ENCODE measurements around the gene COPS3. TPM values are rescaled to one million over a fixed set of nuclear protein-coding genes. Genes with fewer than 3 reads are reported as not detected.

COPS3 gene
- total and polyA plus RNA-seq, 2 of the 4 experiments (the other 2 are of a cell fraction): 71.4 to 144 TPM

DNA sequence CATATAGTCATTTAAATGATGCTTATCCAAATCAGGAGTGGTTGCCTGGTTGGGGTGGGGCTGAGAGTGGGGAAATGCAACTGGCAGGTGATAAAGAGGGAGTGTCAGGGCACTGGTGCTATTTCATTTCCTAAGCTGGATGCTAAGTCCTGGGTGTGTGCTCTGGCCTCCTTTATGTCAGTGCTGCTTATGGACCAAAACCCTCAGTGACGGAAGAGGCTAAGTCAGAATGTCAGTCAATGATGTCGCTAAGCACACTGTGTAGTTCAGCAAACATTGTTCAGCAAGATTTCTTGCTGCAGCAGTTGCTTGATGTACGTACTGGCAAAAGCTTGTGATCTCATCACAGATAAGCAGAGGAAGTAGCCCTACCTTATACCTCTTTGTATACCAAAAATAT is 27.6 kb downstream of the COPS3 start:
- Histone ChIP-seq H3K18ac (ENCODE audit: low read depth, low read length) (no peak overlapping the region), H2BK5ac (ENCODE audit: low read depth, low read length, poor library complexity, severe bottlenecking) (no peak overlapping the region), H2BK20ac (ENCODE audit: low read depth, low read length) (no peak overlapping the region), H4K20me1 (ENCODE audit: insufficient read depth, low read length) (no peaks in the 10 kb centered on the region), H2AFZ (replicated peaks; ENCODE audit: low read length, poor library complexity) (no peak overlapping the region), H3K4ac (ENCODE audit: low read depth, low read length) (no peak overlapping the region), H4K5ac (ENCODE audit: low read depth, low read length) (no peak overlapping the region), H3K9ac (ENCODE audit: low read depth, low read length) (no peak overlapping the region), H4K91ac (ENCODE audit: insufficient read depth, low read depth, low read length) (no peak overlapping the region), H3K9me1 (ENCODE audit: insufficient read depth, low read length) (peaks cover 3% of the 10 kb centered on the region; the same call in 1 of the 2 replicates), H3K36me3 (ENCODE audit: control insufficient read depth, insufficient read depth, low read length) (peaks cover 41% of the 10 kb centered on the region), H3K4me2 (ENCODE audit: low read depth, low read length) (no peak overlapping the region), H2BK15ac (ENCODE audit: low read depth, low read length) (no peak overlapping the region), H3K79me1 (ENCODE audit: low read depth in 1 of 2, low read length in 2 of 2) (peaks cover 3 to 7% of the 10 kb centered on the region in 2 experiments; a peak in 1 of 4 replicates), H3K56ac (ENCODE audit: extremely low read depth, insufficient read depth, low read length) (no peak overlapping the region), H3K14ac (replicated peaks; ENCODE audit: low read depth, low read length) (no peak overlapping the region), H3K4me1 (ENCODE audit: control insufficient read depth, insufficient read depth, low read length) (no peaks in the 10 kb centered on the region), H3K4me3 (ENCODE audit: insufficient read depth, low read depth, low read length) (no peak overlapping the region), H3K9me3 (ENCODE audit: control insufficient read depth, insufficient read depth, low read length) (no peaks in the 10 kb centered on the region), H3K27ac (ENCODE audit: insufficient read depth, low read length) (no peak overlapping the region), H3K23ac (ENCODE audit: low read depth, low read length) (no peak overlapping the region), H2BK120ac (ENCODE audit: low read depth, low read length) (no peak overlapping the region), H2AK9ac (replicated peaks; ENCODE audit: low read depth, low read length, poor library complexity) (no peak overlapping the region), H4K8ac (ENCODE audit: low read depth in 2 of 2, low read length in 2 of 2) (no peak overlapping the region), H3K27me3 (ENCODE audit: control insufficient read depth, insufficient read depth, low read length) (no peaks in the 10 kb centered on the region), H2AK5ac (ENCODE audit: low read depth, low read length) (no peak overlapping the region)
- no TSS peak for BruUV-seq (replicated peaks)
- dilution Hi-C loops (cut with HindIII; ENCODE audit: low sequenced_read_pairs, unreplicated experiment): no loop called here
- WGBS, 2 experiments (ENCODE audit: extremely low coverage in 2 of 2, insufficient read length in 1 of 2): 100% methylated on average over 1 of the region's 3 CpGs; no CpG with 5 or more reads in 1 of the 2 experiments
- intact Hi-C loops (cut with micrococcal nuclease): no loop called here
- in situ Hi-C loops (cut with MboI; ENCODE audit: low sequenced_read_pairs): no loop called here
- ATAC-seq (ENCODE audit: low read depth) (no peak), DNase-seq (no peak)
- POLR2A ChIA-PET (ENCODE audit: unreplicated experiment): no interaction called here
- CTCF ChIA-PET: no interaction called here
- TF ChIP-seq, protein P1, sequence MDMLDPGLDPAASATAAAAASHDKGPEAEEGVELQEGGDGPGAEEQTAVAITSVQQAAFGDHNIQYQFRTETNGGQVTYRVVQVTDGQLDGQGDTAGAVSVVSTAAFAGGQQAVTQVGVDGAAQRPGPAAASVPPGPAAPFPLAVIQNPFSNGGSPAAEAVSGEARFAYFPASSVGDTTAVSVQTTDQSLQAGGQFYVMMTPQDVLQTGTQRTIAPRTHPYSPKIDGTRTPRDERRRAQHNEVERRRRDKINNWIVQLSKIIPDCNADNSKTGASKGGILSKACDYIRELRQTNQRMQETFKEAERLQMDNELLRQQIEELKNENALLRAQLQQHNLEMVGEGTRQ (IDR thresholded peaks at IDR 0.05; ENCODE audit: low read depth, low read length): no peak
- no peak for TF ChIP-seq NFE2L2 (IDR thresholded peaks at IDR 0.05; ENCODE audit: low read depth, low read length)
- no peak for TF ChIP-seq BHLHE40 (IDR thresholded peaks at IDR 0.05; ENCODE audit: low read depth, low read length)
- no peak for TF ChIP-seq SMC3 (IDR thresholded peaks at IDR 0.05; ENCODE audit: low read depth, low read length)
- no peak for TF ChIP-seq RFX5 (IDR thresholded peaks at IDR 0.05; ENCODE audit: low read depth, low read length)
- no peak for TF ChIP-seq RCOR1 (IDR thresholded peaks at IDR 0.05; ENCODE audit: insufficient replicate concordance, low read length)
- TF ChIP-seq POLR2A (IDR thresholded peaks at IDR 0.05; ENCODE audit: low read depth, low read length): no peak
- no peak for TF ChIP-seq FOS (IDR thresholded peaks at IDR 0.05; ENCODE audit: low read depth, low read length)
- TF ChIP-seq CEBPB (IDR thresholded peaks at IDR 0.05; ENCODE audit: low read depth, low read length): no peak
- TF ChIP-seq MAFK (IDR thresholded peaks at IDR 0.05; ENCODE audit: low read depth, low read length): no peak
- TF ChIP-seq, protein P2, sequence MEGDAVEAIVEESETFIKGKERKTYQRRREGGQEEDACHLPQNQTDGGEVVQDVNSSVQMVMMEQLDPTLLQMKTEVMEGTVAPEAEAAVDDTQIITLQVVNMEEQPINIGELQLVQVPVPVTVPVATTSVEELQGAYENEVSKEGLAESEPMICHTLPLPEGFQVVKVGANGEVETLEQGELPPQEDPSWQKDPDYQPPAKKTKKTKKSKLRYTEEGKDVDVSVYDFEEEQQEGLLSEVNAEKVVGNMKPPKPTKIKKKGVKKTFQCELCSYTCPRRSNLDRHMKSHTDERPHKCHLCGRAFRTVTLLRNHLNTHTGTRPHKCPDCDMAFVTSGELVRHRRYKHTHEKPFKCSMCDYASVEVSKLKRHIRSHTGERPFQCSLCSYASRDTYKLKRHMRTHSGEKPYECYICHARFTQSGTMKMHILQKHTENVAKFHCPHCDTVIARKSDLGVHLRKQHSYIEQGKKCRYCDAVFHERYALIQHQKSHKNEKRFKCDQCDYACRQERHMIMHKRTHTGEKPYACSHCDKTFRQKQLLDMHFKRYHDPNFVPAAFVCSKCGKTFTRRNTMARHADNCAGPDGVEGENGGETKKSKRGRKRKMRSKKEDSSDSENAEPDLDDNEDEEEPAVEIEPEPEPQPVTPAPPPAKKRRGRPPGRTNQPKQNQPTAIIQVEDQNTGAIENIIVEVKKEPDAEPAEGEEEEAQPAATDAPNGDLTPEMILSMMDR (conservative IDR thresholded peaks at IDR 0.05; ENCODE audit: low read depth, low read length): no peak
